ENCODE data around the gene RND2. TPM values are rescaled to one million over a fixed set of nuclear protein-coding genes. Genes with fewer than 3 reads are reported as not detected.

Gene RND2
- total and polyA plus RNA-seq, 9 of the 15 experiments (the other 6 are each of a cell fraction or from before 2014, with no cell fraction given), result 0.15 to 1.9 (median 0.98) TPM

DNA sequence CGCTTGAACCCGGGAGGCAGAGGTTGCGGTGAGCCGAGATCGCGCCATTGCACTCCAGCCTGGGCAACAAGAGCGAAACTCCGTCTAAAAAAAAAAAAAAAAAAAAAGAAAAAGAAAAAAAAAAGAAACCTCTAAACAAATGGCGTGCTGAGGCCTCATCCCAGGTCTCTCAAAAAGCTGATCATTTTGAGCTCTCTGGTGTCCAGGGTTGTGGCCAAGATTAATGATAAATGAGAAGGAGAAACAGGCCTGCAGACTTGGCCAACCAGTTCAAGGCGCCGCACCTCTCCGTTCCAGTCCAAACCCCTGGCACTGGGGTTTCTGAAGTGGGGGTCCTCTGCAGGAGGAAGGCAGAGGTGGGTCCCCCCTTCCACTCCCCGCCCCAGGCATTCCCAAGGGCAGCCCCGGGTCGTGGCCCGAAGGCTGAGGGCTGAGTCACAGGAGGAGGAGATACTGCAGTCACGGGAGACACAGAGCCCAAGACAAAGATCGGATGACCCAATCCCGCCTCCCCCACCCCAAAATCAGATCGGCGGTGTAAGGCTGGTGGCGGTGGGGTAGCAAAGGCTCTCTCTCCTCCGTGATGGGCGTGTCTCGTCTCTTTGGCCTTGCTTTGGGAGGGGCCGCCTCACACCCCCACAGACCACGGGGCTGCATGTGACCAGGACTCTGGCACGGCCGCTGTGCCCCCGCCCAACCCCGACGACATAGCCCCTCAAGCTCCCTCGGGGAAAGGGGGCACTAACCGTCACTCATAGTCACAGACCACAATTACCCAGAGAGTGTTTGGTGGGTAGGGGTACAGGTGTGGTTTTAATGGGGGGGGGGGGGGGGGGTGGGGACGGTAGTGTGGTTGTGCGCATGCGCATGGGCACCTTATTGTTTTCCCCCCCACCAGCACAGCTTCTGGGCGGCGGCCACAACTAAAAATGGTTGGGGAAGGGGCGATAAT lies 4.0 kb upstream of the RND2 start (continued):
- TF ChIP-seq JUN (IDR thresholded peaks at IDR 0.05; ENCODE audit: borderline replicate concordance, low read depth, low read length) (peak; percentile 94), JUN (CRISPR knock-in tag; IDR thresholded peaks at IDR 0.05; ENCODE audit: borderline replicate concordance) (no peak), HDAC6 (IDR thresholded peaks at IDR 0.05; ENCODE audit: low read depth, low read length) (no peak), GABPB2 (CRISPR knock-in tag; conservative IDR thresholded peaks at IDR 0.05) (no peak), ZNF165 (CRISPR knock-in tag; IDR thresholded peaks at IDR 0.05; ENCODE audit: borderline replicate concordance) (no peak), NR2C1 (IDR thresholded peaks at IDR 0.05) (peak; percentile 38; the same call in 1 of the 2 replicates), NR2C1 (tag; IDR thresholded peaks at IDR 0.05) (peak; percentile 51; the same call in 1 of the 2 replicates), ZKSCAN8 (CRISPR knock-in tag; IDR thresholded peaks at IDR 0.05) (peak; percentile 60; the same call in 1 of the 2 replicates), POLR2A (conservative IDR thresholded peaks at IDR 0.05) (no peak), PPARD (CRISPR knock-in tag; IDR thresholded peaks at IDR 0.05) (no peak), NFE2 (IDR thresholded peaks at IDR 0.05; ENCODE audit: low read depth) (peak; percentile 73), RBM25 (IDR thresholded peaks at IDR 0.05; ENCODE audit: low read depth, low read length, severe bottlenecking) (no peak), ZNF347 (CRISPR knock-in tag; IDR thresholded peaks at IDR 0.05; ENCODE audit: low read depth) (no peak), MYC (IDR thresholded peaks at IDR 0.05; ENCODE audit: low read depth, low read length) (peak; percentile 77), MYC (CRISPR knock-in tag; IDR thresholded peaks at IDR 0.05; ENCODE audit: borderline replicate concordance, low read depth) (no peak), TEAD4 (IDR thresholded peaks at IDR 0.05; ENCODE audit: low read length) (peak; percentile 29; the same call in 1 of the 2 replicates), TEAD4 (CRISPR knock-in tag; IDR thresholded peaks at IDR 0.05; ENCODE audit: borderline replicate concordance) (no peak), STAT5B (CRISPR knock-in tag; IDR thresholded peaks at IDR 0.05) (no peak), DPF2 (IDR thresholded peaks at IDR 0.05) (peak; percentile 92)
- TF ChIP-seq, protein P1, sequence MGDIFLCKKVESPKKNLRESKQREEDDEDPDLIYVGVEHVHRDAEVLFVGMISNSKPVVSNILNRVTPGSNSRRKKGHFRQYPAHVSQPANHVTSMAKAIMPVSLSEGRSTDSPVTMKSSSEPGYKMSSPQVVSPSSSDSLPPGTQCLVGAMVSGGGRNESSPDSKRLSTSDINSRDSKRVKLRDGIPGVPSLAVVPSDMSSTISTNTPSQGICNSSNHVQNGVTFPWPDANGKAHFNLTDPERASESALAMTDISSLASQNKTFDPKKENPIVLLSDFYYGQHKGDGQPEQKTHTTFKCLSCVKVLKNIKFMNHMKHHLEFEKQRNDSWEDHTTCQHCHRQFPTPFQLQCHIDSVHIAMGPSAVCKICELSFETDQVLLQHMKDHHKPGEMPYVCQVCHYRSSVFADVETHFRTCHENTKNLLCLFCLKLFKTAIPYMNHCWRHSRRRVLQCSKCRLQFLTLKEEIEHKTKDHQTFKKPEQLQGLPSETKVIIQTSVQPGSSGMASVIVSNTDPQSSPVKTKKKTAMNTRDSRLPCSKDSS (IDR thresholded peaks at IDR 0.05; ENCODE audit: low read depth, partially characterized antibody), result no peak
- TF ChIP-seq, protein P2, sequence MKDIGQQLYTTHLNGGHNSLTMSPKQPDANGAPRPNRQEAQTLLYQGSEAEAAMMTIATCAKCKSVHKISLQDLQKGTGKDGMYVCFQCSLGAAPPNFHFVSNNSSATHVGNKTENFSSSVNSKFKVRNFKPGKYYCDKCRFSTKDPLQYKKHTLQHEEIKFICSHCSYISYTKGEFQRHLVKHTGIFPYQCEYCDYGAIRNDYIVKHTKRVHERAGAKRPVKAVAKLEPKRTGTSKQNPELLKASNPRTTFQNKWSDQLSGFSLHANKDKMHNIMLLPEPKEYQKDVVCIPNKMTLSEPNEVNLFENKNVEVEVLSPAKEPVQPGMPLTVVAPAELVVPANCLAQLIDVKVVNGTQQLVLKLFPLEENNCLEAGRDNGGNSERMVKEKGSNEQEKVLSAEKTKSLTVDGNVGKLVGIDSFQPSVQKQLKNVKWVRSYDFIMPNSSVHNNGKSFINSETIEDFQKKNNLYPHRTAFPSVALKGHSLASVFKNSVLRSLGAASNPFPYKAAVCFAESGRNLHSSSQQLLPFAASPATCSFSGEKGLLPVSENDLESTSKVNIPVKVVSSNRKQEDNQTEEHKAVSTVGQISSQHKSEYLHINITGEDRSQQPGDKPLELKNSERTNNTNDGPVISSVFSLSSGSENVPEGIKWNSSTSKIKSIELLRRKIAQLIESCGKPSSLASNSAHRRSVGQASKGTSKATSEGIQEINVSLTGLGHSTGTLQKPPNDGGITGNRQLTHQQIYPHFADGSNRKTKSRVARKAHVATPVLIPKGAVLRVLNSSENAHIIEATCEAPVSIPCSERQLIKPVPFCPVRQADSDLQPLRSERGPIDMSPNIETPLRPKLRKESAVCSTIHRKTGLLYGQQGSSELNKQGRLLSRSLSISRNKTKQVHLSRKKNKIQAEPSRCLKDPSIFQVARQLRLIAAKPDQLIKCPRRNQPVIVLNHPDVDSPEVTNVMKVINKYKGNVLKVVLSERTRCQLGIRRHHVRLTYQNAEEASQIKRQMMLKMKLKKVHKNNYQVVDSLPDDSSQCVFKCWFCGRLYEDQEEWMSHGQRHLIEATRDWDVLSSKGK (CRISPR knock-in tag; IDR thresholded peaks at IDR 0.05), result no peak
- TF ChIP-seq, protein P3, sequence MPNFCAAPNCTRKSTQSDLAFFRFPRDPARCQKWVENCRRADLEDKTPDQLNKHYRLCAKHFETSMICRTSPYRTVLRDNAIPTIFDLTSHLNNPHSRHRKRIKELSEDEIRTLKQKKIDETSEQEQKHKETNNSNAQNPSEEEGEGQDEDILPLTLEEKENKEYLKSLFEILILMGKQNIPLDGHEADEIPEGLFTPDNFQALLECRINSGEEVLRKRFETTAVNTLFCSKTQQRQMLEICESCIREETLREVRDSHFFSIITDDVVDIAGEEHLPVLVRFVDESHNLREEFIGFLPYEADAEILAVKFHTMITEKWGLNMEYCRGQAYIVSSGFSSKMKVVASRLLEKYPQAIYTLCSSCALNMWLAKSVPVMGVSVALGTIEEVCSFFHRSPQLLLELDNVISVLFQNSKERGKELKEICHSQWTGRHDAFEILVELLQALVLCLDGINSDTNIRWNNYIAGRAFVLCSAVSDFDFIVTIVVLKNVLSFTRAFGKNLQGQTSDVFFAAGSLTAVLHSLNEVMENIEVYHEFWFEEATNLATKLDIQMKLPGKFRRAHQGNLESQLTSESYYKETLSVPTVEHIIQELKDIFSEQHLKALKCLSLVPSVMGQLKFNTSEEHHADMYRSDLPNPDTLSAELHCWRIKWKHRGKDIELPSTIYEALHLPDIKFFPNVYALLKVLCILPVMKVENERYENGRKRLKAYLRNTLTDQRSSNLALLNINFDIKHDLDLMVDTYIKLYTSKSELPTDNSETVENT (CRISPR knock-in tag; IDR thresholded peaks at IDR 0.05), result no peak

Data from K562 (cell line).